HG03060 (cell line): ENCODE data around the gene BCAS4.
"Not testable (repeated sequence)": the region's sequence is repeated elsewhere in the genome, so short reads cannot be mapped to it uniquely, and the experiment has no call there.

ENCODE experiments used
- ATAC-seq: cut with Tn5 transposase; IDR thresholded peaks from one replicate; pipeline ENCODE4 v1.9.1; 2021; ENCODE audit warnings: low read depth, moderate number of reproducible peaks; ENCODE audit not compliant: unreplicated experiment

BCAS4 gene

DNA sequence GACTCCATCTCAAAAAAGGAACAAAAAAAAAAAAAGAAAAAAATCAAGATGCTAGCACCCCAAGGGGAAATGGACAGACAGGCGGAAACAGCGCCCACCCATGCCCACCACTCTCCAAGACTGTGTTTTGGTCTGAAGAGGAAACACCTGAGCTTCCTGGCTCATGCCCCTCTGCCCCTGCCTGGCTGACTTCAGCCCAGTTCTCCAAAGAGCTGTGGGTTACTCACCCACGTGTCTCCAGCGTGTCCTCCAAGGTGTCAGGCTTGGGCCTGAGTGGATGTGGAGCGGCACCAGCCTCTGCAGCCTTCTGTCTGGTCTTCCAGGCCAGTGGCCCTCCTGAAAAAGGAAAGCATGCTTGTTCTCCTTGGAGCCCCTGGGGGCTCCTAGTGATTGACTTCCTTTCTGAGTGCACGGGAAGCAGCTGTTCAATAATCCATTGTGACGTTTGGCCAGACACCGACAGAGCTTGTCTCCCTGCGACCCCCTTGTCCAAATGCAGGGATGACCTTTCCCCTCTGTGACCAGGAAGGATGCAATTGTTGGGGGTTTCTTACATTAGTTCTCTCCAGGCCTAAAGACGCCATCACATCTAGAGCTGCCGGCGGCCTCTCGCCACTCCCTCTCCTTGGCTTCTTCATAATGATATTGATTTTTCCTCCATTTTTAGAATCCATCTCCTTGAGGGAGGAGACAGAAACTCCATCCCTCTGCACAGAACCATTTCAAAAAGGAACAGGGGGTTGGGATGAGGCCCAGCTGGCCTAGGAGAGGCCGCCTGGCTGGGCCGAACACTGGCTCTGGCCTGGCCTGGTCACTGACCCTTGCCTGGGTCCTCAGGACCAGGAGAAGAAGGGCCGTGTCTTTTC is 77.9 kb downstream of the BCAS4 start:
- ATAC-seq = no peak

DNA sequence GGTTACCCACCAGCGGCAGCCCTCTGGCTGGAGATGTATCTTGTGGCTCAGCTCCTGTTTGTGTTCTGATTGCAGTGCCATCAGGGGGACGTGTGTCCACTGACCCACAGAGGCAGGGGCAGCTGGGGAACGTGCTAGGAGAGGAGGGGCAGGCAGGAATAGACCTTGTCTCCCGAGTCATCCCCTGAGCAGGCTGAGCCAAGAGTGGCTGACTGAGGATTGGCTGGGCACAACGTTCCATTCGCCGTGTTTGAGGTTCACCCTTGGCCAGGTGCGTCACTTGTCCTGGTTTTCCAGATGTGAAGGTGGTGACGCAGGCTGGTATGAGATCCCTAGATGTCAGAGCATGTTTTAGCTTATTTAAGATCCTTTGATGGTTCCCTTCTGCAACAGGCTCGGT is 78.7 kb downstream of the BCAS4 start:
- no peak for ATAC-seq

DNA sequence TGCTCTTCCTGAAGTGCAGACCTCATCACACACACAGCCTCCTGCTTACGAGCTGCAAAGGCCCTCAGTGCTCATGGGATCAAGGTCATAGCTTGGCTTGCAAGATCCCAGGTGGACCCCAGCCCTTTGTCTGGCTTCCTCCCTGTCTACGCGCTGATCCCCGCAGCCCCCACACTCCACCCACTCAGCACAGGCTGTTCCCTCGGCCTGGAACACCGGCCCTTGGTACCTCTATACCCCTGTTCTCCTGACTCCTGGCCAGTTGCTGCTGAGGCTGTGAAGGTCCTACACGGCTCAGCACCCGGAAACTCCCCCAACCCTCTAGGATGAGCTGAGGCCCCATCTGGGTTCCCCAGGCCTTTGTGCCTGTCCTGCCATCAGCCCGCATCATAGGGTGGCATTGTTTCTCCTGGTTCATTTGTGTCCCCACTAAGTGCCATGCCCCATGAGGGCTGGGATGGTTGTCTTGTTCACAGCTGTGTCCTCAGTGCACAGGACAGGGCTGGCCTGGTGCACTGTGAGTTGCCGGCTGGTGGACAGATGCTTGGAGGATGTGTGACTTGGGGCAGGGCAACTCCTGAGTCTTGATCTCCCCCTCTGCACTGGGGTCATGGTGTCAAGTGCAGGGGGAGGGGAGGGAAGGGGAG is 79.4 kb downstream of the BCAS4 start:
- ATAC-seq = no peak

DNA sequence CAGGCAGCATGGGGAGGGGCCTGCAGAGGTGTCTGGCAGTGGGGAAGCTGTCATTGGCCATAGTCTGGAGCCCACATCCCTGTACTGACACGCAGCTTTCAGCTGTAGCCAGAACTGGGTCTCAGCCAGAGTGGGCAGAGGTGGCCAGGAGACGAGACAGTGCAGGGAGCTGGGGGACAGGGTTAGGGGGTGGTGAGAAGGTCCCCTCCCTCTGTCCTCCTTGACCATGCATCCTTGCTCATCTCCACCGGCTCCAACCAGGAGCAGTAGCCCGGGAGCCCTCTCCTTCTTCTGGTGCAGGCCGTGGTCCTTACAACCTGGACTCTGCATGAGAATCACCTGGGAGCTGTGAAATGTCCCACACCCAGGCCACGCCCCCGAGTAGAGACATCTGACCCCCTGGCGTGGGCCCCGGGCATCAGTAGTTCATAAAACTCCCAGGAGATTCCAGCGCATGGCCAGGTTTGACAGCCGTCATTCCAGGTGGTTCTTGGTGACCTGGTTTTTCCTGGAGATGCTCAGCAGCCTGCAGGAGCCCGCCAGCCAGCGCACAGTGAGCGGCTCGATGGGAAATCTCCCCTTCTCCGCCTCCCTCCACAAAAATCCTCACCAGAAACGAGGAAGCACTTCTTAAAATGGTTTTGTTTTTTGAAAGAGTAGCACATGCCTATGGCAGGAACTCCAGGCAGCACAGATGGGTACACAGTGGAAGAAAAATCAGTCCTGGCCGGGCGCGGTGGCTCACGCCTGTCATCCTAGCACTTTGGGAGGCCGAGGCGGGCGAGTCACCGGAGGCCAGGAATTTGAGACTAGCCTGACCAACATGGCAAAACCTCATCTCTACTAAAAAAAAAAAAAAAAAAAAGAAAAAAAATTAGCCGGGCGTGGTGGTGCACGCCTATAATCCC is 80.2 kb downstream of the BCAS4 start:
- no peak for ATAC-seq

DNA sequence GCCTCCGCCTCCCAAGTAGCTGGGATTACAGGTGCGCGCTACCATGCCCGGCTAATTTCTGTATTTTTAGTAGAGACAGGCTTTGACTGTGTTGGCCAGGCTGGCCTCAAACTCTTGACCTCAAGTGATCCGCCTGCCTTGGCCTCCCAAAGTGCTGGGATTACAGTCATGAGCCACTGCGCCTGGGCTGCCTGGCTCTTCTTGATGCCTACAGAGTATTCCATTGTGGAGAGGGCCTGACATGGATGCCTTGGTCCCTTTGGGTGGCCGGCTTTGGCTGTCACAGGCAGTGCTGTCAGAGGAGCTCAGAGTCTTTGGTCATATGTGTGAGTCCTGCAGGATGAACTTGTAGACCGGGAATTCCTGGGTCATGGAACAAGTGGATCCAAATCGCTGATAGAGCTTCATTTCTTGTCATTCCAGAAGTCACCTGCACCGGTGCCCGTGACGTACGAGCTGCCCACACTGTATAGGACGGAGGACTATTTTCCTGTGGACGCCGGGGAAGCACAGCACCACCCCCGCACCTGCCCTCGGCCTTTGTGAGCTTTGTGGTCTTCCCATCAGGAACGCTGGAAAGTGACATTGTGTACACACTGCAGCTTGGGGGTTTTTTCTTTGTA is 81.3 kb downstream of the BCAS4 start:
- ATAC-seq = no peak

DNA sequence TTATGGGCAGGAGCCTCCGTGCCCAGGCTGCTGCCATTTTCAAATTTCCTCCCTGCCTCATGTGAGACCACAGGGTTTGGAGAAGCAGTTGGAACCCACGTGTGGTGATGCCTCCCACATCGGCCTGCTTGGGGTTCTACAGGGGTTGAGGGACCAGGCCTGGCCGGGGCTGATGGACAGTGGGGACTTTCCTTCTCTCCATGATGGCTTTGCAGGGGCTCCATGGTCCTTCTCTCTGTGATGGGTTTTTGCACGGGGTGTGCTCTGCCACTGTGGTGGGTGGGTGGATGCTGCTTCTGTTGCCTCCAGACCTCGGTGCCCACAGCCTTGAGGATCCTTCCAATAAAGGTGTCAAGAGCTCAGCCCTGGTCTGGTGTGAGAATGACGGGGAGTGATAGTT is 82.0 kb downstream of the BCAS4 start:
- no peak for ATAC-seq

DNA sequence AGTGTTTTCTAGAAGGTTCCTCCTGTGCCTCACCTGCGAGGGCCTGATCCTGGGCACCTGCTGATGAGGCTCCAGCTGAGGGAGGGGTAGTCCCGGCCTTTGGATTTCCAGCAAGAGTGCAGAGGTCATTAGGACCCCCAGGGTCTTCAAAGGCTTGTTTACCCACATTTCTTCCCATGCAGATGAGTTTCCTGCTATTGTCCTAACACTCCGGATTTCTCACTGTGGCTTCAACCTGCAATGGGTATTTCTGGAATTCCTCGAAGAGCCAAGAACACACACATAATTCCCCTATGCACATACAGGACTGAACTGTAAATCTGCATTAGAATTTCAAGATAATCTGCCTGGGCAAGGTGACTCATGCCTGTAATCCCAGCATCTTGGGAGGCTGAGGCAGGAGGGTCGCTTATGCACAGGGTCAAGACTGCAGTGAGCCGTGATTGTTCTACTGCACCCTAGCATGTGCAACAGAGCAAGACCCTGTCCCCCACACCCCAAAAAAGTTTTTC is 82.4 kb downstream of the BCAS4 start:
- no peak for ATAC-seq

DNA sequence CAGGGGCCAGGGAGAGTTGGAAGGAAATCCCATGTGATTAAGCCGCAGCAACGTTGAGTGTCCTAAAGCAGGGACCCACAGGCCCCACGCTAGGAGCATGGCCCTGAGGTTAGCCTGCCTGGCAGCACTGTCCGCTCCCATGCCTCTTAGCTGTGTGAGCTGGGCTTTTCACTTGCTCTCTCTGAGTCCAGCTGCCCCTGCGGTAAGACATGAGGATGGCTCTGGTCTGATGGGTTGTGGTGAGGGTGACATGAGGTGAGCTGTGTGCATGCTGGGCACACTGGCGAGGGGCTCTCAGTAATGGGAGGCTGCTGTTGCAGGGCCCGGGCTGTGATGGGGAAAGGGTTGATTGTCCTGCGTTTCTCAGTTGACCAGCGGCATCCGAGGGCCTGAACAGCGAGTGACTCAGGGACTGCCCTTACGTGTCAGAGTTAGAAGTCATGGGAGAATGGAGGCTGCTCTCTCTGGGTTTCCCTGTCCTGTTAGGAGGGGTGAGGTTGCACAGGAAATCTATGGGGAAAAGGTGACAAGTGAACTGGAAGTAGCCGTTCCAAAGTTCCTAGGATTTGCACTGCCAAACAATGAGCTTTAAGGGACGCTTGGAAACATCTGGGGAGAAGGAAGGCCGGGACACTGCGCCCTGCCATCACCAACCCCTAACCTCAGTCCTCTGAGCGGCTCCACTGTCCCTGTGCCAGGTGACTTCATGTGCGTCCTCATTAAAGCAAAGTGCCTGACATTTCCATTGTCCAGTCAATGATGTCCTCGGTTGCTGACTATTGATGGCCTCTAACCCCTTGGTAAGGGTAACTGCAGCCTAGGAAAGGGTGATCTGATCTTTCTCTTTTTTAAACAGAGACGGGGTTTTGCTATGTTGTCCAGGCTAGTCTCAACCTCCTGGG is 85.0 kb downstream of the BCAS4 start:
- ATAC-seq = no peak

DNA sequence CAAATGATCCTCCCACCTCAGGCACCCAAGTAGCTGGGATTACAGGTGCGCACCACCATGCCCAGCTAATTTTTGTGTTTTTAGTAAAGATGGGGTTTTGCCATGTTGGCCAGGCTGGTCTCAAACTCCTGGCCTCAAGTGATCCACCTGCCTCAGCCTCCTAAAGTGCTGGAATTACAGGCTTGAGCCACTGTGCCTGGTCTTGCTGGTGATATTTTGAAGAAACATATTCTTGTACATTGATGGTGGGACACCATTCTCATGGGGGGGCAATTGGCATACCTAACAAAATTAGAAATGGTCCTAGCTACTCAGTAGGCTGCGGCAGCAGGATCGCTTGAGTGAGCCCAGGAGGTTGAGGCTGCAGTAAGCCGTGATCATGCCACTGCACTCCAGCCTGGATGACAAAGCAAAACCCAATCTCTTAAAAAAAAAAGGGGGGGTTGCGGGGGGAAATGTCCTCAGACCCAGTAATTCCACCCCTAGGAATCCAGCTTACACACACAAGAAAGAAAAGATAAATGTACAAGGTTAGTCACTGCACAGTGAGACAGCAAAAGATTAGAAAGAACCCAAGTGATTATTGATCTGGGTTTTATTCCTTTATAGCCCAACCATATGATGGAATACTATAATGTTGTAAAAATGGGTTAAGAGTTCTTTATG is 87.0 kb downstream of the BCAS4 start:
- ATAC-seq = not testable (repeated sequence)

DNA sequence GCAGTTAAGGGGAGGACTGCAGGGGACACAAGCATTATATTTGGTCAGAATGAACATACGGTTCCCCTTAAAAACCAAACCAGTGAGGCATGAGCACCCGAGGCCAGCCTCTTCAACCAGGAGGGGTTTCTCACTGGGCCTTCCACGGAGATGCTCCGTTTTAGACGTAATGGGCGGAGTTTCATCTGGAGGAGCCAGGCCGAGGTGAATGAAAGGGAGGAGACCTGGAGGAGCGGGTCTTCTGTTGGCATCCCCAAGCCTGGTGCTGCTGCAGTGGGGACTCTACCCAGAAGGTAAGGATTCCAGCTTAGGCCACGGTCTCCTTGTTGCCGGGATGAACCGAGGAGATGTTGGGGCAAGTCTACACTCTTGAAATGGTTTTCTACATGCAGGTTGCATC is 89.0 kb downstream of the BCAS4 start:
- ATAC-seq = no peak

DNA sequence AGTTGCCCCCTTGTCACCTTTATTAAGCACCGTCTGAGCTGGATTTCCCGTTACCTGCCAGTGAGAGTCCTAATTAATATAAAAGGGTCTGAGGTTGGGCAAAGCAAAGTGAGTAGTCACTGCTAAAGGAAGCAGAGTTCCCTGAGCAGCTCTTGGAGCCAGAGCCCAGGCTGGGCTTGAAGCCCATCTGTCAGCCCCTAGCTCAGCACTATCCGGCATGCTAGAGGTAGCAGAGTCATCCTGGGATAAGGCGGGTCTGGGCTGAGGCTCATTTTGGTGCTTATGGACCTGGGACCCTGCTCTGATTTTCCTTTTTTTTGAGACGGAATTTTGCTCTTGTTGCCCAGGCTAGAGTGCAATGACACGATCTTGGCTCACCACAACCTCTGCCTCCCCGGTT is 90.2 kb downstream of the BCAS4 start:
- ATAC-seq = no peak

DNA sequence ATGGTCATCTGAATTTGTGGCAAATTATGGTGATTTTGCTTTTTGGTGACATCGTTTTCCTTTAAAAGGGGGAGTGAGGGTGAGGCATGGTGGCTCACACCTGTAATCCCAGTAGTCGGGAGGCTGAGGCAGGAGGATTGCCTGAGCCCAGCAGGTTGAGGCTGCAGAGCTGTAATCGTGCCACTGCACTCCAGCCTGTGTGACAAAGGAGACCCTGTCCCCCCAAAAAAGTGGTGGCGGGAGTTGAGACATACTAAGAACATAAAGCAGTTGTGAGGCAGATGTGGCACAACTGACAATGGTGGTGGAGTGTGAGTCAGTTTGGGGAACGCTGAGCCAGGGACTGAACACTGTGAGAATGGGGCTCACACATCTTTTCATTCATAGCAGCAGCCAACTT is 90.9 kb downstream of the BCAS4 start:
- no peak for ATAC-seq

DNA sequence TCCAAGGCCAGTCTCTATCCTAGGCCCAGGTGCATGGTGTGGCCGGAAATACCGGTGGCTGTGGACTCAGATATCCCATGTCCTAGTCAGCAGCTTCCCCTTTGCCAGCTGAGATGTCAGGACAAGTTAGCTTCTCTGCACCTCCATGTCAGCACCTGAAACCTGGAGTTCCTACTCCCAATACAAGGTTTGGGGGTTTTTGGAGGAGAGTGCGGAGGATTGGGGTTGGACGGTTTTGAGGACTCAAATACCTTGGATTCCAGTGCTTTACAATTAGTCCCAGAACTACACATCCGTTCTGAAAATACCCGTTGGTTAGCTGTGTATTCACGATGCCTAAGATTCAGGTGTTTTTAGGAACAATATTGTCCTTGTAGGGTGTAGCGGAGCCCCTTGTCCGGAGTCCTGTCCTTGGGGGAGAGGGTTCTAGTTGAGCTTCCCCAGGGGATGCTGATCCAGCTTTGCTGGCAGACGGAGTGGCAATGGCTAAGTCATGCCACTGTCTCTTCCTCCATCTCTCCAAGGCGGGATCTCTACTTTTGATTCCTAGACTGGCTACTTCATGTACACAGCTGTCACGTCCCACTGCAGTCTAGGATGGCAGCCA is 91.4 kb downstream of the BCAS4 start:
- no peak for ATAC-seq

DNA sequence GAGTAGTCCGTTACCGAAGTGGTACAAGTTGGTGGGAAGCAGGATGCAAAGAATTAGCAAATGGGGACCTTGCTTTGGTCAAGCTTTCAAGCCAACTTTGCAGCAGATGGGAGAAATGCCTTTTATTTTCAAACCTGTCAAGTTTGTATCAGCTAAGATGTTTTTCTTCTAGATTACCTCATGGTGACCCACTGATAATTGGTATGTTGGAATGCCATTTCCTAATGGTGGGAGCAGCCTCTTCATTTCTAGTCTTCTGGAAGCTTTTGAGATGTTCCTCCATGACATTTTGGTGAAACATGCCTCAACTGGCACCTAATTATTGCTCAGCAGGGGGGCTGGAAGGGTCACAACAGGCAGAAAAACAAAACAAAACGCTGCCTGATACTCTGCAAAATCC is 92.7 kb downstream of the BCAS4 start:
- ATAC-seq = no peak

DNA sequence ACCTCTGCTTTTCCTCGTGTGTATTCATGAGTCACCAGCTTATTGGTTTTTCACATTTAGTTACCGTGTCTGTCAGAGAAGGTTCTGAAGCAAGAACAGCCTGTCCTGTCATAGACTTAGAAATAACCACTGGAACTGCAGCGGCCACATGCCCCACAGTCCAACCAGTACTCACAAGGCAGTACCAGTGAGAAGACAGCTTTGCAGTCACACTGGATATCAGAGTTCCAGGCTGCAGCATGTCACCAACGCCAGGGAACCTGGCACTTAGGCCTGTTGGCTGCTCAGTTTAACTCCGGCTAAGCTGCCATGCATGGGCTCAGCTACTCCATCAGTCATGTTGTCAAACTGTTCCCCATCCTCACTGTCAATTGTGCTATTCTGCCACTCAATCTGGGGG is 96.3 kb downstream of the BCAS4 start:
- ATAC-seq = no peak

DNA sequence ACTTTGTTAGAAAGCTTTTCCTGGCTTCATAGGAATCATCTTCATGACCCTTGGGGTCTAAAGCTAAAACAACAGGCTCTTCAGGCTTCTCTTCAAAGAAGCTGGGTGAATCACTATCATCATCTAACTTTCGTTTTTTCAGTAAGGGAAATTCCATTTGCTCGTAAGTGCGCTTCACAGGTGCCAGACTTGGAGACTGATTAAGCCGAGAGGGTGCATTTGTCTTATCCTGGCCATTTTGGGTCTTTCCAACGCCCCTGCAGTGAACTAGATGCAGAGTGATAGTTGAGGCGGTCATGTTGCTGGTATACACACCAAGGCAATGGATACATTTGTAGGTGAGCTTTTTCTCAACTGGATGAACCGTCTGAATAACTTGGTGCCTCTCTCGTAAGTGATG is 97.5 kb downstream of the BCAS4 start:
- ATAC-seq = no peak

DNA sequence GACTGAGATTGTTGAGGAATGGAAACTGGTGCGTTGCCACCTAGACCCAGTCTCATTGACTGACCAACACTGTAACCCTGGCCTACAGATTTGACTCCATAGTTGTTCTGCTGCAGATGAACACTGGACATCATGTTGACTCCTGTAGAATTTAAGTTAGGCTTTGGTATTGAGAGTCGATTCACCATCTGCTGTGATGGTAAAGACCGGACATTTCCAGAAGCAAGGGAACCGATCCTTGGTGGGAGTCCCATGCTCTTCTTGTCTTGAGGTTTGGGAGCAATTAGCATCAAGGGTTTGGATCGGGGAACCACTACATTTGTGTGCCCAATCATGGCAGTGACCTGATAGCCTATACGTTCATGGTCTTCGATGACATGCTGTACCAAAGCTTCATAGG is 98.8 kb downstream of the BCAS4 start:
- ATAC-seq = no peak

DNA sequence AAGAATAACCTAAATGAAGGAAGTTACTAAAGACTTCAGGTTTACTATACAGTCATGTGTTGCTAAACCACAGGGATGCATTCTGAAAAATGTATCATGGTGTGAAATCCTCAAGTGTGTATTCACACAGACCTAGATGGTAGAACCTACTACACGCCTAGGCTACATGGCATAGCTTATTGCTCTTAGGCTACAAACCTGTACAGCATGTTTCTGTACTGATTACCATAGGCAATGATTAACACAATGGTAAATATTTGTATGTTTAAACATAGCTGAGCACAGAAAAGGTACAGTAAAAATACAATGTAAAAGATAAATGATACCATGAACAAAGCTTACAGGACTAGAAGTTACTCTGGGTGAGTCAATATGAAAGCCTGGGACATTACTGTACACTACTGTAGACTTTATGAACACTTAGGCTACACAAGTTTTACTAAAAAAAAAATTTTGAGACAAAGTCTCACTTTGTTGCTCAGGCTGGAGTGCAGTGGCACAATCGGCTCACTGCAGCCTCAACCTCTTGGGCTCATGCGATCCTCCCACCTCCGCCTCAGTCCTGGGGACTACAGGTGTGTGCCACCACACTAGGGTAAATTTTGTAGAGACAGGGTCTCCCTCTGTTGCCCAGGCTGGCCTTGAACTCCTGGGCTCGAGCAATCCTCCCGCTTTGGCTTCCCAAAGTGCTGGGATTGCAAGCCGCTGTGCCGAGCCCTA is 100.4 kb downstream of the BCAS4 start:
- ATAC-seq = no peak
